Measurements from ENCODE around the gene ZBTB20.

DNA sequence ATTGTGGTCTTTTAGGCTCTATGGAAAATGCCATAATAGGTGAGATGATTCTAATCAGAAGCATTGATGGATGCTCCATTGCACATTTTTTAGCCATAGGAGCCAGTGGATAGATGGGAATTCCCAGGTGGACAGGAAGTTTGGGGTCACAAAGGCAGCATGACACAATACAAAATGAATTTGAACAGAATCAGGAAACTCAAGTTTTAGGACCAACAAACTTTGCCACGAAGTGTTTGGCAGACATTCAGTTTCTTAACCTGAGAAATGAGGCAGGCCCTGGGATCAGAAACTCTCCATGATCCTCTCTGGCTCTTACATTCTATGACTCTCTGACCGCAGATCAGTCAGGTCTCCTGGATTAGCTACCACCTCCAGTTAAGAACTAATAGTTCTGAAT is 577.9 kb downstream of the ZBTB20 start:
- TF ChIP-seq, protein P1, sequence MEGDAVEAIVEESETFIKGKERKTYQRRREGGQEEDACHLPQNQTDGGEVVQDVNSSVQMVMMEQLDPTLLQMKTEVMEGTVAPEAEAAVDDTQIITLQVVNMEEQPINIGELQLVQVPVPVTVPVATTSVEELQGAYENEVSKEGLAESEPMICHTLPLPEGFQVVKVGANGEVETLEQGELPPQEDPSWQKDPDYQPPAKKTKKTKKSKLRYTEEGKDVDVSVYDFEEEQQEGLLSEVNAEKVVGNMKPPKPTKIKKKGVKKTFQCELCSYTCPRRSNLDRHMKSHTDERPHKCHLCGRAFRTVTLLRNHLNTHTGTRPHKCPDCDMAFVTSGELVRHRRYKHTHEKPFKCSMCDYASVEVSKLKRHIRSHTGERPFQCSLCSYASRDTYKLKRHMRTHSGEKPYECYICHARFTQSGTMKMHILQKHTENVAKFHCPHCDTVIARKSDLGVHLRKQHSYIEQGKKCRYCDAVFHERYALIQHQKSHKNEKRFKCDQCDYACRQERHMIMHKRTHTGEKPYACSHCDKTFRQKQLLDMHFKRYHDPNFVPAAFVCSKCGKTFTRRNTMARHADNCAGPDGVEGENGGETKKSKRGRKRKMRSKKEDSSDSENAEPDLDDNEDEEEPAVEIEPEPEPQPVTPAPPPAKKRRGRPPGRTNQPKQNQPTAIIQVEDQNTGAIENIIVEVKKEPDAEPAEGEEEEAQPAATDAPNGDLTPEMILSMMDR (IDR thresholded peaks at IDR 0.05) = no peak
- TF ChIP-seq POLR2A (IDR thresholded peaks at IDR 0.05) (no peak), EP300 (IDR thresholded peaks at IDR 0.05) (no peak), POLR2AphosphoS5 (IDR thresholded peaks at IDR 0.05) (no peak)
